ENCODE data around the gene EXOC3L4.
"Not testable (repeated sequence)": the region's sequence is repeated elsewhere in the genome, so short reads cannot be mapped to it uniquely, and the experiment has no call there.

GRCh38 chr14:103115086-103115679 lies 20.7 kb downstream of the EXOC3L4 start:
- not testable (repeated sequence) for TF ChIP-seq CTCF (conservative IDR thresholded peaks at IDR 0.05; ENCODE audit: low read depth, low read length); EZH2 (IDR thresholded peaks at IDR 0.05; ENCODE audit: low read length, unreplicated experiment); EZH2phosphoT487 (IDR thresholded peaks at IDR 0.05; ENCODE audit: borderline replicate concordance, low read length)
